HG03045 (cell line): ENCODE results near the gene LILRB4.
"Not testable (repeated sequence)": the region's sequence is repeated elsewhere in the genome, so short reads cannot be mapped to it uniquely, and the experiment has no call there.

Experiments
- ATAC-seq: cut with Tn5 transposase; IDR thresholded peaks from one replicate; pipeline ENCODE4 v1.9.1; 2021; ENCODE audit warnings: mild to moderate bottlenecking, moderate library complexity; ENCODE audit not compliant: unreplicated experiment

The LILRB4 gene

GRCh38 chr19:54662730-54663129 lies at the start of gene LILRB4:
TSS of gene LILRB4 (plus strand) at chr19:54662985. CDS start at chr19:54663034, 49 bp downstream.
- ATAC-seq = no peak

GRCh38 chr19:54614726-54615125 lies 48.1 kb upstream of the LILRB4 start:
- no peak for ATAC-seq

- peak; percentile 28 for ATAC-seq
Measured at GRCh38 chr19:54616057-54616456, 46.7 kb upstream of the LILRB4 start.

GRCh38 chr19:54616821-54617560 lies 45.8 kb upstream of the LILRB4 start:
- peak; percentile 77 for ATAC-seq

GRCh38 chr19:54620464-54620863 lies 42.3 kb upstream of the LILRB4 start:
- ATAC-seq = no peak

- no peak for ATAC-seq
Measured at GRCh38 chr19:54622431-54622830, 40.4 kb upstream of the LILRB4 start.

- not testable (repeated sequence) for ATAC-seq
Measured at GRCh38 chr19:54624234-54624633, 38.6 kb upstream of the LILRB4 start.

- not testable (repeated sequence) for ATAC-seq
Measured at GRCh38 chr19:54624934-54625730, 37.7 kb upstream of the LILRB4 start.

GRCh38 chr19:54626757-54627156 lies 36.0 kb upstream of the LILRB4 start:
- ATAC-seq = no peak

- ATAC-seq = not testable (repeated sequence)
Measured at GRCh38 chr19:54627912-54628311, 34.9 kb upstream of the LILRB4 start.

- ATAC-seq = not testable (repeated sequence)
Measured at GRCh38 chr19:54630262-54630661, 32.5 kb upstream of the LILRB4 start, which contains the start of gene LILRB1. TSS of gene LILRB1 (plus strand) at chr19:54630484. CDS start at chr19:54631074, 590 bp downstream.

- no peak for ATAC-seq
Measured at GRCh38 chr19:54630782-54631181, 32.0 kb upstream of the LILRB4 start.

GRCh38 chr19:54631489-54632337 lies 31.1 kb upstream of the LILRB4 start:
- not testable (repeated sequence) for ATAC-seq

GRCh38 chr19:54632517-54632916 lies 30.3 kb upstream of the LILRB4 start:
- ATAC-seq = not testable (repeated sequence)

GRCh38 chr19:54633401-54633800 lies 29.4 kb upstream of the LILRB4 start:
- no peak for ATAC-seq

GRCh38 chr19:54636081-54636480 lies 26.7 kb upstream of the LILRB4 start:
- not testable (repeated sequence) for ATAC-seq

- no peak for ATAC-seq
Measured at GRCh38 chr19:54638683-54639082, 24.1 kb upstream of the LILRB4 start.

GRCh38 chr19:54642953-54643352 lies 19.8 kb upstream of the LILRB4 start:
- ATAC-seq = not testable (repeated sequence)

- not testable (repeated sequence) for ATAC-seq
Measured at GRCh38 chr19:54643583-54643982, 19.2 kb upstream of the LILRB4 start.

GRCh38 chr19:54644056-54644455 lies 18.7 kb upstream of the LILRB4 start:
- no peak for ATAC-seq

- ATAC-seq = no peak
Measured at GRCh38 chr19:54646331-54646841, 16.4 kb upstream of the LILRB4 start.
